NB4 (cell line): ENCODE data around the gene GZMB.
A peak's percentile ranks its signal among the peaks of the same experiment; 100 is the strongest.

Source experiments
- DNase-seq: peaks from one replicate; pipeline ENCODE4 v3.0.0; 2010; ENCODE audit warnings: low read depth
- H3K4me3 ChIP-seq: one replicate; pipeline ENCODE4 v1.5.1; 2011; ENCODE audit warnings: mild to moderate bottlenecking, low read depth, low read length, moderate library complexity
- CTCF ChIP-seq: IDR thresholded peaks from one replicate; pipeline ENCODE4 v1.5.1; 2012; ENCODE audit warnings: low read depth, low read length
- MAX ChIP-seq: IDR thresholded peaks from 2 replicates; pipeline ENCODE4 v1.6.1; 2011; ENCODE audit warnings: low read depth, low read length
- MYC ChIP-seq: IDR thresholded peaks from 2 replicates; pipeline ENCODE4 v1.6.1; 2011; ENCODE audit warnings: low read depth, low read length
- POLR2A ChIP-seq: IDR thresholded peaks from 2 replicates; pipeline ENCODE4 v1.6.1; 2011; ENCODE audit warnings: mild to moderate bottlenecking; ENCODE audit not compliant: insufficient read length; ENCODE audit errors: extremely low read depth

The GZMB gene

GRCh38 chr14:24674204-24674970, 40.4 kb upstream of the GZMB start:
- peak; percentile 62 for DNase-seq
- TF ChIP-seq CTCF (no peak), POLR2A (no peak), MAX (no peak), MYC (0 out of 2 replicates have a peak, but pooled peaks have one; percentile 9)
- peak overlapping the region; percentile 21 for H3K4me3 ChIP-seq

GRCh38 chr14:24673534-24674203, 39.7 kb upstream of the GZMB start:
- H3K4me3 ChIP-seq, result peak overlapping the region; percentile 34
- DNase-seq, result peak; percentile 74
- TF ChIP-seq MAX, result no peak
- TF ChIP-seq POLR2A, result no peak
- no peak for TF ChIP-seq CTCF
- no peak for TF ChIP-seq MYC

- peak; percentile 57 for DNase-seq
- peak overlapping the region; percentile 4 for H3K4me3 ChIP-seq
- no peak for TF ChIP-seq MYC
- TF ChIP-seq POLR2A, result no peak
- no peak for TF ChIP-seq CTCF
- TF ChIP-seq MAX, result no peak
These were observed 39.1 kb upstream of the GZMB start for GRCh38 chr14:24673059-24673458.

- H3K4me3 ChIP-seq, result no peak overlapping the region
- no peak for DNase-seq
- TF ChIP-seq CTCF (no peak), MYC (no peak), MAX (no peak), POLR2A (no peak)
These were observed 36.6 kb upstream of the GZMB start for GRCh38 chr14:24670594-24670993.

GRCh38 chr14:24669651-24670050, 35.7 kb upstream of the GZMB start:
- no peak overlapping the region for H3K4me3 ChIP-seq
- no peak for DNase-seq
- TF ChIP-seq CTCF (no peak), MYC (no peak), MAX (no peak), POLR2A (no peak)
